Tibial artery (tissue), 4 donors: Measurements from ENCODE around the gene ROR2.

Experiments
- DNase-seq, 2 donors: peaks; one replicate each; pipeline ENCODE4 v3.0.0-alpha.2; 2019
- H3K27ac ChIP-seq, 2 donors: fragments of 200-600 bp; sonication (generic) in 1 of 2; 1 replicate in 1 of 2; 2 replicates in 1 of 2; pipeline ENCODE4 v1.5.1; 2018 to 2019; ENCODE audit warnings: mild to moderate bottlenecking in 1 of 2
- H3K27me3 ChIP-seq, 2 donors: fragments of 200-600 bp; sonication (generic) in 1 of 2; one replicate each; pipeline versions ENCODE4 v1.5.1 to v1.6.0; 2016 to 2019
- H3K36me3 ChIP-seq, 3 donors: fragments of 200-600 bp; sonication (generic) in 2 of 3; one replicate each; pipeline ENCODE4 v1.5.1; 2016 to 2019; ENCODE audit warnings: mild to moderate bottlenecking in 2 of 3
- H3K4me1 ChIP-seq, 4 donors: fragments of 200-600 bp; sonication (generic) in 2 of 4; 1 replicate in 3 of 4; 2 replicates in 1 of 4; pipeline ENCODE4 v1.5.1; 2016 to 2019
- H3K4me3 ChIP-seq, 2 donors: fragments of 200-600 bp; sonication (generic) in 1 of 2; 1 replicate in 1 of 2; 2 replicates in 1 of 2; pipeline ENCODE4 v1.5.1; 2018 to 2019; ENCODE audit warnings: mild to moderate bottlenecking in 2 of 2
- H3K9me3 ChIP-seq, 3 donors: fragments of 200-600 bp; sonication (generic) in 1 of 3; one replicate each; pipeline ENCODE4 v1.5.1; 2016 to 2019
- intact Hi-C: fragments of 100-400 bp; cut with DNase I; formaldehyde crosslinking; loops from one replicate; pipeline ENCODE4 v1.15.0; 2023; ENCODE audit warnings: low total_unique reads
- TF ChIP-seq, protein P1 (sequence below), 2 experiments: fragments of 200-600 bp in 1 of 2; fragments of 450-650 bp in 1 of 2; IDR thresholded peaks; one replicate each; pipeline ENCODE4 v1.5.1; 2017 to 2019; ENCODE audit warnings: antibody characterized with exemption in 2 of 2, mild to moderate bottlenecking in 1 of 2, moderate library complexity in 1 of 2

The ROR2 gene

DNA sequence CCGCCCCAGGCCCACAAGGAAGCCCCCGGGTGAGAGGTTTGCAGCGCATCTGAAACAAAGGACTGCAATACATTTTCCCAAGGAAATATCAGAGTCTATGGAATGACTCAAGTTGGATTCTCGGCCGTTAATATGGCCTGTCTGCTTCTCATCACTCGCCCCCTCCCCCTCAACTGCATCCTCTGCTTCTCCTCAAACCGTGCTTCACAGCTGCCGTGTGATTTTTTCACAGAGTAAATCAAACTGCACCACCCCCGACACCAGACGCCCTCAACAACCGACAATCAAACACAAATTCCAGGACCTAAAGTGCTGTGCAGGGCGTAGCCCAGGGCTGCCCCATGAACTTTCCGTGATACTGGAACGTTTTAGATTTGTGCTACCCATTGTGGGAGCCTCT is 176.9 kb downstream of the ROR2 start:
- Histone ChIP-seq H3K27me3 (peaks cover 0 to 32% of the 10 kb centered on the region in 2 donors), H3K4me1 (peaks cover 0 to 7% (median 2%) of the 10 kb centered on the region in 4 donors), H3K36me3 (no peaks in the 10 kb centered on the region), H3K9me3 (no peaks in the 10 kb centered on the region), H3K27ac (no peak overlapping the region), H3K4me3 (no peak overlapping the region)
- no peak for DNase-seq
- TF ChIP-seq, protein P1, sequence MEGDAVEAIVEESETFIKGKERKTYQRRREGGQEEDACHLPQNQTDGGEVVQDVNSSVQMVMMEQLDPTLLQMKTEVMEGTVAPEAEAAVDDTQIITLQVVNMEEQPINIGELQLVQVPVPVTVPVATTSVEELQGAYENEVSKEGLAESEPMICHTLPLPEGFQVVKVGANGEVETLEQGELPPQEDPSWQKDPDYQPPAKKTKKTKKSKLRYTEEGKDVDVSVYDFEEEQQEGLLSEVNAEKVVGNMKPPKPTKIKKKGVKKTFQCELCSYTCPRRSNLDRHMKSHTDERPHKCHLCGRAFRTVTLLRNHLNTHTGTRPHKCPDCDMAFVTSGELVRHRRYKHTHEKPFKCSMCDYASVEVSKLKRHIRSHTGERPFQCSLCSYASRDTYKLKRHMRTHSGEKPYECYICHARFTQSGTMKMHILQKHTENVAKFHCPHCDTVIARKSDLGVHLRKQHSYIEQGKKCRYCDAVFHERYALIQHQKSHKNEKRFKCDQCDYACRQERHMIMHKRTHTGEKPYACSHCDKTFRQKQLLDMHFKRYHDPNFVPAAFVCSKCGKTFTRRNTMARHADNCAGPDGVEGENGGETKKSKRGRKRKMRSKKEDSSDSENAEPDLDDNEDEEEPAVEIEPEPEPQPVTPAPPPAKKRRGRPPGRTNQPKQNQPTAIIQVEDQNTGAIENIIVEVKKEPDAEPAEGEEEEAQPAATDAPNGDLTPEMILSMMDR (IDR thresholded peaks at IDR 0.05), result no peak
- intact Hi-C loops, result loop anchor here (10.0 kb wide), 1 partner anchor 182 kb away; the partner anchor contains the start of gene ROR2

DNA sequence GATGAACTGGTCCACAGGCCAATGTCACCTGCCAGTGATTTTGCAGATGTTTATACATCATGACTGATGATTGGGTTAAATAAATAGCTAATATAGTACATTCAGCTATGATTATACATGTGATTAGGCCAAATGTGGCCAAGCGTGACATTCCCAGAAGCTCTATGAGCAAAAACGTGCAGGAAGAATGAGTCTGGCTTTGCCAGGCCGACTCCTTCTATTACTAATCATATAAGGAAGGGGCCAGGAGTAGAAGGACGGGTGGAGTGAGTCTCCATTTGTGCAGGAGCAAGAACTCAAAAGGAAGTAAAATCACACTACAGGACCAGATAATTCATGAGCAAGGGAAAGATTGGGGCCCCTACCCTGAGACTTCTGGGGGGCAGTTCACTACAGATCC is 178.2 kb downstream of the ROR2 start:
- Histone ChIP-seq H3K36me3 (no peaks in the 10 kb centered on the region), H3K9me3 (no peaks in the 10 kb centered on the region), H3K4me1 (peaks cover 0 to 7% (median 2%) of the 10 kb centered on the region in 4 donors), H3K27ac (no peak overlapping the region), H3K27me3 (peaks cover 0 to 42% of the 10 kb centered on the region in 2 donors), H3K4me3 (no peak overlapping the region)
- intact Hi-C loops, result loop anchor here (10.0 kb wide), 1 partner anchor 183 kb away; the partner anchor contains the start of gene ROR2
- DNase-seq, result no peak
- TF ChIP-seq, protein P1 (IDR thresholded peaks at IDR 0.05), result no peak

DNA sequence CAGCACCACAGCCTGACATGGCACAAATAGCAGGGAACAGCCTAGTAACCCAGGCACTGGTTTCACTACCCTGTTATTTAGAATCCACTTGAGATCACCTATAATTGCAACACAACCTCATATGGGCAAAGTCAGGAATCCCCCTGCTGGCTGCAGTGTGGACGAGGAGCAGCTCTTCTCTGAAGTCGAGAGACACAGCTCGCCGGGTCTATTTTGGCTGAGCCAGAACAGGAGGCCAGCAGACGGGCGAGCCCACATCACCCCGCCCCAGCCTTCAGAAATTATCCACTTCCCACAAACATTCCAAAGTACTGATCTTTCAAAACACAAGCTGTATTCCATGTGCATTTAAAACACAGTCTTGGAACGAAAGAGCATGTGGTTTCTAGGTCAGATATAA is 179.0 kb downstream of the ROR2 start:
- H3K27me3 ChIP-seq, result peaks cover 0 to 40% of the 10 kb centered on the region in 2 donors
- no peak overlapping the region for H3K27ac ChIP-seq
- DNase-seq, result no peak
- no peaks in the 10 kb centered on the region for H3K9me3 ChIP-seq
- H3K36me3 ChIP-seq, result no peaks in the 10 kb centered on the region
- intact Hi-C loops, result loop anchor here (10.0 kb wide), 1 partner anchor 184 kb away; the partner anchor contains the start of gene ROR2
- no peak overlapping the region for H3K4me3 ChIP-seq
- peaks cover 0 to 7% (median 2%) of the 10 kb centered on the region in 4 donors for H3K4me1 ChIP-seq
- TF ChIP-seq, protein P1 (IDR thresholded peaks at IDR 0.05), result no peak

DNA sequence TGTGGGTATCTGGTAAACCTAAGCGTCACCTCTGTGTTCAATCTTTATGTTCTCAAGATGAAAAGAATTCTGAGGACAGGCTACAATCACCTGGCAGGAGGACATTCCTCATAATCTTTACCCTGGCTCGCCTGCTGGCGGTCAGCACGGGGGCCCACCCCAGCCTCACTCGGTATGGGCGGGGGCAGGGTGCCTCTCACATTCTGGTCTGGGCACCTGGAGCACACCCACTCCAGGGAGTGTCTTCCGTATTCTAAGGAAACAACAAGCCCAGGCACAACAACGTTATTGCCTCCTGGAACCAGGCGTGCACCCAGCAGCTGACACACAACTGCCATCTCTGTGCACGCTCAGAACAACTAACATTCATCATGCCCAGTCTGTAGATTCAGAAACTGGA is 179.8 kb downstream of the ROR2 start:
- no peak overlapping the region for H3K27ac ChIP-seq
- TF ChIP-seq, protein P1 (IDR thresholded peaks at IDR 0.05), result no peak
- intact Hi-C loops, result loop anchor here (10.0 kb wide), 1 partner anchor 185 kb away; the partner anchor contains the start of gene ROR2
- H3K9me3 ChIP-seq, result no peaks in the 10 kb centered on the region
- no peak for DNase-seq
- no peaks in the 10 kb centered on the region for H3K36me3 ChIP-seq
- H3K4me1 ChIP-seq, result peaks cover 0 to 7% (median 2%) of the 10 kb centered on the region in 4 donors
- H3K27me3 ChIP-seq, result peaks cover 0 to 32% of the 10 kb centered on the region in 2 donors
- H3K4me3 ChIP-seq, result no peak overlapping the region

DNA sequence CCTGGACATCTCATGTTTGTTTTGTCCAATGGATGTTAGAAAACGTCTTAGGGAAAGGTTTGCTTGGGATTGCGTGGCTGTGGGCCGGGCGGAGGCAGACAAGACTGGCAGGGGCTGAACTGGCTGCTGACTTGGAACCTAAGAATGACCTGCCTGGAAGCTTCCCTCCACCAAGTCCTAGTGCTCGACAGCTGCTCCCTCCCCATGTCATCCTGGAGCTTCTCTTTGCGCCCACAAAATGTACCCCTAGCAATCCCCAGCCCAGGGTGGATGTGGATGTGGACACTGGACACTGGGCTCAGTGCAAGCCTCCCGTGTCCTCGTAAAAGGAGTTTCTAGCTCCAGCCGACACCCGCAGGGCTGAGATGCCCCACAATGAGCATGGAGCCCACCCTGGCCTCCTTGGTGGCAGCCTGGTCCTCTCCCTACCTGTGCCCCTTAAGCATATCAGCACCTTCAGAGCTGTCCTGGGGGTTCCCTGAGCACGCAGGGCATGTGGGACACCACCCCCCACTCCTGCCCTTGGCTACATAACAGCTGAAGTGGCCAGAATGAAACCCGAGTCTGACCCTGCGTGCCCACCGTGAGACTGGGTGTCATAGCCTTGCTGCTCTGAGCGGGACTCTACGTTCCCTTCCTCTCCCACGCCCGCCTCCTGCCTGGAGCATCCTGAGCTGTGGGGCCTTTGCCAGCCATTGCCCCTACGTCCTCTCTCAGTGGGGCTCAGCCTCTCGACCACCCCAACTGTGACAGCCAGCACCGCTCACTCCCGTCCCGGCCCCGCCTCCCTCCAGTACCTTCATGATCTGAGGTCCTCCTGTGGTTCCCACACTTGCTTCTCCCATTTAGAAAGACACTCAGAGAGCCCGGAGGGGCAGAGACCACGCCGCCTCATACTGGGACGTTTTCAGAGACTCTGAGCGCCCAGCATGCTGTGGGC is 180.8 kb downstream of the ROR2 start:
- no peak for DNase-seq
- TF ChIP-seq, protein P1 (IDR thresholded peaks at IDR 0.05), result no peak
- peaks cover 0 to 7% (median 2%) of the 10 kb centered on the region in 4 donors for H3K4me1 ChIP-seq
- no peak overlapping the region for H3K4me3 ChIP-seq
- no peak overlapping the region for H3K27ac ChIP-seq
- H3K27me3 ChIP-seq, result peaks cover 0 to 27% of the 10 kb centered on the region in 2 donors
- intact Hi-C loops, result no loop called here
- H3K36me3 ChIP-seq, result no peaks in the 10 kb centered on the region
- H3K9me3 ChIP-seq, result no peaks in the 10 kb centered on the region
